GM19043 (cell line): ENCODE results near the gene MYG1.
"Not testable (repeated sequence)": the region's sequence is repeated elsewhere in the genome, so short reads cannot be mapped to it uniquely, and the experiment has no call there.

Experiments
- ATAC-seq: cut with Tn5 transposase; IDR thresholded peaks from one replicate; pipeline ENCODE4 v1.9.1; 2021; ENCODE audit warnings: low read depth; ENCODE audit not compliant: unreplicated experiment

Gene MYG1

DNA sequence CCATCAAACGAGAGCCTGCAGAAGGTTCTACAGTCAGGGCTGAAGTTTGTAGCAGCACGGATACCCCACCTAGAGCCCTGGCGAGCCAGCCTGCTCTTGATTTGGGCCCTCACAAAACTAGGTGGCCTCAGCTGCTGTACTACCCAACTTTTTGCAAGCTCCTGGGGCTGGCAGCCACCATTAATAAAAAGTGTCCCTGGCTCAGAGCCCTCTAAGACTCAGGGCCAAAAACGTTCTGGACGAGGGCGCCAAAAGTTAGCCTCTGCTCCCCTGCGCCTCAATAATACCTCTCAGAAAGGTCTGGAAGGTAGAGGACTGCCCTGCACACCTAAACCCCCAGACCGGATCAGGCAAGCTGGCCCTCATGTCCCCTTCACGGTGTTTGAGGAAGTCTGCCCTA is 13.0 kb upstream of the MYG1 start:
- no peak for ATAC-seq

DNA sequence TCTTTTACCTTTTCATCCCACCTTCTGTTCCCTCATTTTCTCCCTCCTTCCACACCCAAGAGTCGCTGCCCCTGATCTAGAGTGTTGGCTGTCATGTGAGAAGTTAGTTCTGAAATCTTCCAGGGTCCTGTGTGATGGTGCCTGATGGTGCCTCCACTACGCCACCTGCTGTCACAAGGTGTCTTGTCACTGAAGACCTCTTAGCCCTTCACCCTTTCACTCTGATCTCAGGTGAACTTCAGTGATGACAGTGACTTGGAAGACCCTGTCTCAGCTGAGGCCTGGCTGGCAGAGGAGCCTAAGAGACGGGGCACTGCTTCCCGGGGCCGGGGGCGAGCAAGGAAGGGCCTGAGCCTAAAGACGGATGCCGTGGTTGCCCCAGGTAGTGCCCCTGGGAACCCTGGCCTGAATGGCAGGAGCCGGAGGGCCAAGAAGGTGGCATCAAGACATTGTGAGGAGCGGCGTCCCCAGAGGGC is 11.7 kb upstream of the MYG1 start:
- ATAC-seq: no peak

DNA sequence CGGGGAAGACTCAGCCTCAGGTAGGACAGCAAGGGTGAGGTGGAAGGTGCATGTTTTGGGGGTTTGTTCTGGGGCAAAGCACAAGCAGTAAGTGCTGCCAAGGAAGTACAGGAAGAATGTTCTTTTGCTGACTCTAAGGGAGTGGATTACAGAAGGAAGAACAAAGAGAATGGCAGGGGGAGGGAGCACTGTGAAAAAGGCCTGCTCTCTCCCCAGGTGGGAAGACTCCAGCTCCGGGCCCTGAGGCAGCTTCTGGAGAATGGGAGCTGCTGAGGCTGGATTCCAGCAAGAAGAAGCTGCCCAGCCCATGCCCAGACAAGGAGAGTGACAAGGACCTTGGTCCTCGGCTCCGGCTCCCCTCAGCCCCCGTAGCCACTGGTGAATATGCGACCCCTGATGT is 11.2 kb upstream of the MYG1 start:
- no peak for ATAC-seq

DNA sequence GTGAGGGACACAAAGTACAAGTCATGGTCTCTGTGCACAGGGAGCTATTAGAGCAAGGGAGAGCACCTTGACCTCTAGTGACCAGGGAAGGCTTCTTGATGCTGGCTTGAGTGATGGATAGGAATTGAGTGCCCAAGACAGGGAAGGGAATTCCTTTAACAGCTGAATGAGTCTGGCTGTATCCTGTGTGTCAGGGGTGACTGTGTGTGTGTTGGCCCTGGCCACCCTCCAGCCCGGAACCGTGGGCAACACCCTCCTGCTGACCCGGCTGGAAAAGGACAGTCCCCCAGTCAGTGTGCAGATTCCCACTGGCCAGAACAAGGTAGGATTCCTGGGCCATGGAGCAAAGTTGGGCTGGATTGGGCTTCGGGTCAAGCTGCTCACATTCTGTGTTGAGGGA is 9.6 kb upstream of the MYG1 start:
- ATAC-seq: no peak

DNA sequence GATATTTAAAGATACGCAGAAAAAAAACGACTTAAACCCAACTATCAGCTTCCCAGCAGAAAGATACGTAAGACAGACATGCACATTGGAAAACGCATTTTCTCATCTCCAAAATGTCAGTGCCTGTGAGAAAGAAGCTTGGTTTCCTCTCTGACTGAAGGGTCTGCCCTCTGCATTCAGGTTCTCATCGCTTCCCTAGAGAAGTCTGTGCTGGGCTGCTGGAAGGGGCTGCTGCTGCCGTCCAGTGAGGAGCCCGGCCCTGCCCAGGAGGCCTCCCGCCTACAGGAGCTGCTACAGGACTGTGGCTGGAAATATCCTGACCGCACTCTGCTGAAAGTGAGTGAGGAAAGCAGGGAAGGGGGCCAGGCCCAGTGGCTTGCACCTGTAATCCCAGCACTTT is 8.8 kb upstream of the MYG1 start:
- no peak for ATAC-seq

DNA sequence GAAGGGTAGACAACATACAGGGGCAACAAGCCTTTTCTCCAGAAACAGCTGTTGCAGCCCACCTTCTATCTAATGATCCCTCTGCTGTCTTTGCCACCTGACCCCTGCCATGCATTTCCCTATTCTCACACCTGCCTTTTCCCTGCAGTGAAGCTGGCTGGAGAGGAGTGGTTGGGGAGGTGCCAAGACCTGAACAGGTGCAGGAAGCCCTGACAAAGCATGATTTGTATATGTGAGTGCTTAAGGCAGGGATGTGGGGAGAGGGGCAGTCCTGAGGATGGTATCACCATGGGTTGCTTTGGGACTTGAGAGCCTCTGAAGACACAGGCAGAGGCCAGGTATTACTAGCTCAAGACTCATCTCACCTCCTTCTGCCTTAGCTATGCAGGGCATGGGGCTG is 7.1 kb upstream of the MYG1 start:
- ATAC-seq: no peak

DNA sequence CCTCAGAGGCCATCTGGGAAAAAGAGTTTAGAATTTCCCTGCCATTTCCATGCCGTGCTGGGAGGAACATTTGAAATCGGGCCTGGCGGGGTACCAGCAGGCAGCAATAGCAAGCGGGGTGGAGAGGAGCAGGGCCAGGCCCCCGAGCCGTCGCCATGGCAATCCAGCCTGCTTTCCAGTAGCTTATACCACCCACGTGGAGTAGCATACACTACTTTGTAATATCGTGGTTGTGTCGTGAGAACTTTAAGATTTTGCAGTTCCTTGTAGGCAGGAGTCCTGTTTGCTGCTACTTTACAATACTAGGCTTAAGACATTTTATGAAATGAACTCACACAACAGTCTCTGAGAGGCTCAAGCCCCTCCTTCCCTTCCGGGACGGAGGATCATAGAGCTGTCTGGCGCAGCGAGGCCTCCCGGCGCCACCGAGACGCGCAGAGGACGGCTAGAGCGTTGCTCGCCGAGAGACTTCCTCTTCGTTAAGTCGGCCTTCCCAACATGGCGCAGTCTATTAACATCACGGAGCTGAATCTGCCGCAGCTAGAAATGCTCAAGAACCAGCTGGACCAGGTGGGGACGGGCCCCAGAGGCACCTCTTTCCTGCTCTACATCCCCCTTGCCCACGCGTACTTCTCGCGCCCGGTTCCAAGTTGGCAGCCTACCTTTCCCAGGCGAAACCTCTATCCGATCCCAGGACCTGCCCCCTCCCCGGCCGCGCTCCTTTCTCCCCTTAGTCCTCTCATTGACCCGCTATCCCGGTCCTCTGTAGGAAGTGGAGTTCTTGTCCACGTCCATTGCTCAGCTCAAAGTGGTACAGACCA is 4.2 kb upstream of the MYG1 start, which contains the start of gene PFDN5:
PFDN5 (plus strand) TSS at position 473 of the 821 bp plus-strand sequence; CDS start at position 499, 26 bp downstream.
- ATAC-seq: peak; percentile 86

DNA sequence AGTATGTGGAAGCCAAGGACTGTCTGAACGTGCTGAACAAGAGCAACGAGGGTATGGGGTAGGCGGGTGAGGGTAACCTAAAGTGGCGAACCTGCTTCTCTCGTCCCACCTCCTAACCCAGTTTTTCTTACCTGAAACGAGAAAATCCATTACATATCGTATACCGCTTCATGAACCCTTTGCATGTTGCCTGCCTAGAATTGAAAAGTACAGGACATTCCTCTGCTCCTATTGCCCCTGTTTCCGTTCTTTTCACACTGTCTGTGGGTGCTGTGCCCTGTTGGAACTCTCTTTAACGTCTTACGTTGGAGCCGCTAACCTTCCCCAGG is 3.6 kb upstream of the MYG1 start:
- no peak for ATAC-seq

DNA sequence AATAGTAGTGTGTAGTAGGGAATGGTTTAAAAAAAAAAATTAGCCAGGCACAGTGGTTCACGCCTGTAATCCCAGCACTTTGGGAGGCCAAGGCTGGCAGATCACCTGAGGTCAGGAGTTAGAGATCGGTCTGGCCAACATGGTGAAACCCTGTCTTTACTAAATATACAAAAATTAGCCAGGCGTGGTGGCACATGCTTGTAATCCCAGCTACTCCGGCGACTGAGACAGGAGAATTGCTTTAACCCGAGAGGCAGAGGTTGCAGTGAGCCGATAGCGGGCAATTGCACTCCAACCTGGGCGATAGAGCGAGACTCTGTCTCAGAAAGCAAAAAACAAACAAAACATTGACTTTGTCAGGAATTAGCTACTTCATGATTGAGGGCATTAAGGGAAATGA is 2.4 kb upstream of the MYG1 start:
- not testable (repeated sequence) for ATAC-seq

DNA sequence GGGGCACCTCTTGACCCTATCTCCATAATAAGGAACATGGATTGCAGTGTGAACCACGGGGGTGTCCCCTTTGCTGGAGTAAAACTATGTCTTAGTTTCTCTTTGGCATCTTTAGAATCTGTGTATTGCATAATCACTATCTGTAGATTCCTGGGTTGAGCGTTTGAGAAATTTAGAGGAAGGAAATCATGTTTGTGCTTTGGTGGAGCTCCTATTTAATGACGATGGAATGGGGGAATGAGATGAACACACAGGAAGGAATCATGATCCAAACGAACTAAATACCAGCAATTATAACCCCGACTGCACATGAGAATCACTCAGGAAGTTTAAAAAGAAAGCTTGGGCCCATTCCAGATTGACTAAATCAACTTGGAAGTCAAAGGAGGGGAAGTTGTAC is 1.3 kb upstream of the MYG1 start:
- ATAC-seq: no peak

DNA sequence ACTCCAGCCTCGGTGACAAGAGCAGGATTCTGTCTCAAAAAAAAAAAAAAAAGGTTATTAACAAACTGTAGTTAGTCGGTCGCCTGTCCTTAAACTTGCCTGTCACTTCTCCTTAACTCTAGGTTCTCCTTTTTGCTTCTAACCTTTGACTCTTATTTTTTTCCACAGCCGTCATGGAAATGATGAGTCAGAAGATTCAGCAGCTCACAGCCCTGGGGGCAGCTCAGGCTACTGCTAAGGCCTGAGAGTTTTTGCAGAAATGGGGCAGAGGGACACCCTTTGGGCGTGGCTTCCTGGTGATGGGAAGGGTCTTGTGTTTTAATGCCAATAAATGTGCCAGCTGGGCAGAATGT is 418 bp upstream of the MYG1 start:
- ATAC-seq: no peak

DNA sequence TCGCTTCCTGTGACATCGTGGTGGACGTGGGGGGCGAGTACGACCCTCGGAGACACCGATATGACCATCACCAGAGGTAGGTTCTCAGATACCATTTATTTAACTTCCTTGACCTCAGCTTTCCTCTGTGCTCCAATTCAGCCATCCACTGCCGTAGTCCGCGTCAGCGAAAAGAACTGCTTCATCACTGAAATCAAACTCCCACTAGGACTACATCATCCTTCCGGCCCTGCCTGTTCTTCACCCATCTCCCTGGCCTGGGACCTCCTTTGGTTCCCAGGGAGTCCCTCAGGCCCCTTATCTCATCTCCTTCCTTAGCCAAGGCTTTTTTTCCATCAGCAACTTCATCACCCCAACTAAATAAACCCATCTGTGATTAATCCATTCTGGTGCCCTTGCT is 692 bp downstream of the MYG1 start:
- ATAC-seq: no peak

DNA sequence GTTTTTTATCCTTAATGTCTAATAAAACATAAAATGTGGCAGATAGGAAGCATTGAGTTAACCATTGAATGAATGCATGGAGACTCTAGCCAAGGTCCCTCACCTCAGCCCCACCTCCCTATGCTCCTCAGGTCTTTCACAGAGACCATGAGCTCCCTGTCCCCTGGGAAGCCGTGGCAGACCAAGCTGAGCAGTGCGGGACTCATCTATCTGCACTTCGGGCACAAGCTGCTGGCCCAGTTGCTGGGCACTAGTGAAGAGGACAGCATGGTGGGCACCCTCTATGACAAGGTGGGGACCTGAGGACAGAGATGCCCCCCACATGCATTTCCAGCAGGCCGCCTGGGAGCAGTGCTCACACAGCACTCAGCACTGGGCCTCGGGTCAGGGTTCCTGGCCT is 3.4 kb downstream of the MYG1 start:
- no peak for ATAC-seq

DNA sequence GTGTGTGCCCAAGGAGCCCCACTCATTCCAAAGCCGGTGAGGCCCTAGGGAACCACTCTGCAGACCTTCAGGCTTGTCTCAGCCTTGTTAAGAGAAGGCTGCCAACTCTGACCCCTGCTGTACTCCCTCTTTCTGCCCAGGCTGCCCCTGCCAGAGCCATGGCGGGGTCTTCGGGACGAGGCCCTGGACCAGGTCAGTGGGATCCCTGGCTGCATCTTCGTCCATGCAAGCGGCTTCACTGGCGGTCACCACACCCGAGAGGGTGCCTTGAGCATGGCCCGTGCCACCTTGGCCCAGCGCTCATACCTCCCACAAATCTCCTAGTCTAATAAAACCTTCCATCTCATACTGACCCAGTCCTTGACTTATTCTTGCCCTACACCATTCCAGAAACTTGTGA is 7.3 kb downstream of the MYG1 start:
- no peak for ATAC-seq

DNA sequence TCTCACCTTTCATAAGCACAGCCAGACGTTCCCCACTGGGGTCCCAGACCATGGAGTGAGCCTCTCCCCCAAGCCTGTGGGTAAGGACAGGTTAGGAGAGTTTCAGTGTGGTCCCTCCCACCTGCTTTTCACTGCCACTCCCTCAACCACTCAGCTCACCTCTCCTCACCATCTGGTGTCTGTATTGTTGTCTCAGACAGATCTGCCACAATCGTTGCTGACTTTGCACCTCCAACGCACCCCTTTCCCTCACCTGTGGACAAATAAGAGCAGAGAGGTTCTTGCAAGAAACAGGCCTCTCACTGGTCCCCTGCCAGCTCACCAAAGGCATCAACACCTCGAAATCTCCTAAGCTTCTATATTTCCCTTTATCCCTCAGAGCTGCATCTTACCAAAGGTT is 8.8 kb downstream of the MYG1 start:
- ATAC-seq: no peak

DNA sequence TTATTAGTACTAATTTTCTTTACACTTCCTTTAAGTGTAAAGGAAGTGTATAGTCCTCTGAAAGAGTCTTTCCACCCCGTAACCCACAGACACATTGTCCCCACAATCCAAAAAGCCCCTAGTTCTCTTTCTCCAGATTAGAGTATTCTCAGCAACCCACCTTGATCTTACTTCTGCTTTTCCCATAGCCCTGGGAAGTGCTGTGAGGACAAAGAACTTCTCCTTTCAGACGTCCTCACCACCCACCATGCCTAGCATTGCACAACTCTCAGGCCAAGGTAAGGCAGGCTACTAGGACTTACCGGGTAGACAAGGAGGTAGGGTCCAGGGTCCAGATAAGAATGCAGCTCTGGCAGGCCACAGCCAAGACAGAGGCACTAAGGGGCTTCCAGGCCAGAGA is 14.5 kb downstream of the MYG1 start:
- ATAC-seq: no peak

DNA sequence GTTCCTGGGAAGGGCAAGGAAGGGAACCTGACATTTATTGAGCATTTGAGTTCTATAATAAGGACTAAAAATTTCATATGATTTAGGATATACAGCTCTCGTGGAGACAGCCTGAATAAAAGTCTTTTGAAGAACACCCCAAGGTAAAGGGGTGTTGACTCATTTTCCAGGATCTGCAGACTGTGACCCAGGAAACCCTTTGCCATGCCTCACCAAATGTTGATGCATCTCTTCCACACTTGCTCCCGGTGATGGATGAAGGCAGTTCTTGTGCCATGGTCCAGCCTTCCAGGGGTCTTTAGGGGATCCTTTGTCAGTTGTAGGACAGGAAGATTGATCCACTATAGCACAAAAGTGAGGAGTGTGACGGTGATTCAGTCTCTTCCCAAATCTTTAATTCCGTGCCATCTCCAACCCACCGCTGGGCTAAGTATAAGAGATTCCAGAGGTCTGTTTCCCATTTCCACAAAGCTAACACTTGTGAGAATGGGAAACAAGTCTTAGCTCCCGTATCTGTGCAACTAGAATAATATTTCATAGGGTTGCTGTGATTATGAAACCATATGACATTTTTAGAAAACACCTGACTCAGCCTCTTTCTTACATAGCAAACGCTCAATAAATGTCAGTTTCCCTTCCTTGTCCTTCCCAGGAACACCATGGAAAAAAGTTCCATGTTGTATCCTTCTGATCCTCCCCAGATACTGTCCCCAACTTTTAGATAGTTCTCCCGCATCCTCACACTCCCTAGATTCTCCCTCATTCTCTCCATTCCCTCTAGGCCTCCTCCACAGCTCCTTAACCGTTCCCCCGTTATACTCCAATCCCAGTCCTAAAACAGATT is 21.1 kb downstream of the MYG1 start:
- ATAC-seq: no peak

DNA sequence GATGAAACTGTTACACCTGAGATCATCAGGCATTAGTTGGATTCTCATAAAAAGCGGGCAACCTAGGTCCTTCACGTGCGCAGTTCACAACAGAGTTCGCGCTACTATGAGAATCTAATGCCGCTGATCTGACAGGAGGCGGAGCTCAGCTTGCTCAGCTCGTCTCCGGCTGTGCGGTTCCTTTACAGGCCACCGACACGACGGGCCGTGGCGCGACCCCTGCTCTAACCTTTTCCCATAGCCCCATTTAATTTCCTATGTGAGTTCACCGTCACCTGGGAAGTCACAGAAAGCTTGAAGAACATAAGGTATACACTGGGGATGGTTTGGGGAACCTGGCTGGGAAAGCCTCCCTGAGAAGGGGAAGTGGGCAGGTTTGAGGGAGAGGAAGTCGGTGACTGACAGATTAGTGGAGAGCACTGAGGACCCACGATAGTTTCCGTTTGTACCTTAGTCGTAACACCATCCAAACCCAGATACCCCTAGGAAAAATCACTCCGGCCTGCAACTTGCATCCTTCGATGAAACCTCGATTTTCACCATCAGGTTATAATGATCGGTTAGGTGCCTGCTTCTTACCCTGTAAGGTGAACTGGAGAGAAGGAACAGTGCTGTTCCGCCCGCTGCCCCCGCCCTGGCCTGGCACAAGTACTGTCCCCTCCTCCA is 24.8 kb downstream of the MYG1 start:
- ATAC-seq: peak; percentile 34

DNA sequence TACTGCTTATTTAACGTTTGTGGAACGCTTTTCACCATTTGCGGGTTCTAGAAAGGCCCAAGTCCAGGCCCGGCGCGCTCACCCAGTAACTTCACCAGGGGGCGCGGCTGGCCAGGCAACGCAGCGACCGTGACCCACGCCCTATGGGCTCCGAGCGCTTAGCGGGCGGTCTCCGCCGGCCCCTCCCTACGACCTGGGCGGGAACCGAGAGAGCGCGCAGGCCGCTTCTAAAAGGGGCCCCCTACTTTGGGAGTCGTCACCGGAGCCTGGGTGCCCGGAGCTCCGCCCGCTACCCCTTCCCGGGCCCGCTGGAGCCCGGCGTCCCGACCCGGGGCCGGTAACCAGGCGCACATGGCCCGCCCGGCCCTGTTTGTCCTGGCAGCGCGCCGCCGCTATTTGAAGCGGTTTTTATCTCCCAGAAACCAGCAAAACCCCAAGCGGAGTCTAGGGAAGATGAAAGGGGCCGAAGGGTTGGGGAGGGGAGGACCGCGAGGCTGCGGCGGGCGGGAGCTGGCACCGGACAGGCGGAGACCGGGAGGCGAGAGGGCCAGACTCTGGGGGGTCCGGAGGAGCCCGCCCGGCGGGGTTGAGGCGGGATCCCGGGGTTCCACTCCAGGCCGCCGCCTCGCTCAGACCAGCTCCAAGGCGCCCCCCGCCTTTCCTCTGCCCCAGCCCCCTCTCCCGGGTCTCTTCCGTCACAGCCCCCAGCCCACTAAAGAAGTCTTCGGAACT is 25.4 kb downstream of the MYG1 start:
- ATAC-seq: peak; percentile 58

DNA sequence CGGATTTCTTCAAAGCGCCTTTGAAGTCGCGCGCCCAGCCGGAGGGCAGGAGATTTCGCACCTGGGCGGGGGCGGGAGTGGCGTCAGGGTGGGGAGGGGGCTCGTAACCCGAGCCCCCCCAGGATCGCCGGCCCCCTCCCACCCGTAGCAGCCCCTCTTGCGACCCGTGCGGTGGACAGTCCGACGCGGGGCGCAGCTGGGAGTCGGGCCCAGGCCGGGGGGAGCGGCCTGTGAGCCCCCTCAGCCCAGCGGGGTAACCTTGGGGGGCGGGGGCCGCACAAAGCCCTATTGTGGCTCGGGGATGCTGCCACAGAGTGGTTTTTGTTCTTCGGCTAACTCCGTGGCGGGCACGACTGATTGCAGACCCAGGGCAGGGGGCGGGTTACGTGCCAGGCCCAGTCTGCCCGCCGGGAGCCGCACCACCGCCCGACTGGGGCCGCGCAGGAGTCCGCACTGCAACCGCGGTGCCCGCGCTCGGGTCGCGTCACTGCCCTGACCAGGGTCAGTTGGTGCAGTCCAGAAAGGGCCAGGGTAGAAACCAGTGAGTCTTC is 26.1 kb downstream of the MYG1 start:
- ATAC-seq: no peak
